ENCODE measurements around the gene OR10G6. TPM values are rescaled to one million over a fixed set of nuclear protein-coding genes. Genes with fewer than 3 reads are reported as not detected.
"Not testable (repeated sequence)": the region's sequence is repeated elsewhere in the genome, so short reads cannot be mapped to it uniquely, and the experiment has no call there.

Gene OR10G6, protein sequence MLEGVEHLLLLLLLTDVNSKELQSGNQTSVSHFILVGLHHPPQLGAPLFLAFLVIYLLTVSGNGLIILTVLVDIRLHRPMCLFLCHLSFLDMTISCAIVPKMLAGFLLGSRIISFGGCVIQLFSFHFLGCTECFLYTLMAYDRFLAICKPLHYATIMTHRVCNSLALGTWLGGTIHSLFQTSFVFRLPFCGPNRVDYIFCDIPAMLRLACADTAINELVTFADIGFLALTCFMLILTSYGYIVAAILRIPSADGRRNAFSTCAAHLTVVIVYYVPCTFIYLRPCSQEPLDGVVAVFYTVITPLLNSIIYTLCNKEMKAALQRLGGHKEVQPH
- not detected for total RNA-seq

DNA sequence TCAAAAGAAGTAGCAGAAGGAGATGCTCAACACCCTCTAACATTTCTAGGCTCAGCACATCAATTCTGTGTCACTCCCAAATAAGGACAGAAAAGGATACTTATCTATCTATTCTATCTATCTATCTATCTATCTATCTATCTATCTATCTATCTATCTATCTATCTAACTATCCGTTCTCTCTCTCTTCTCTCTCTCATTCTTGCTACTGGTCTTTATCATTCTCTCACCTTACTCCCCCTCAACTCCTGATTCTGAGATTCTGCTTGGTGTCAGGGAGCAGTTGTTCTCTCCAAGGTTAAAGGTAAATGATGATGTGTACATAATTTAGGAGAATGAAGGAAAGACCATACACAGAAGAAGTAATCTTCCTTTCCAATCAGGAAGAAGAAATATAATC lies at the start of gene OR10G6:
Gene OR10G6 (minus strand): TSS at position 43 of the 400 bp plus-strand sequence. CDS start 0 bp downstream, at position 43.
- ATAC-seq (ENCODE audit: low FRiP score) (no peak), DNase-seq (ENCODE audit: low spot score) (no peak)
- TF ChIP-seq, protein P1, sequence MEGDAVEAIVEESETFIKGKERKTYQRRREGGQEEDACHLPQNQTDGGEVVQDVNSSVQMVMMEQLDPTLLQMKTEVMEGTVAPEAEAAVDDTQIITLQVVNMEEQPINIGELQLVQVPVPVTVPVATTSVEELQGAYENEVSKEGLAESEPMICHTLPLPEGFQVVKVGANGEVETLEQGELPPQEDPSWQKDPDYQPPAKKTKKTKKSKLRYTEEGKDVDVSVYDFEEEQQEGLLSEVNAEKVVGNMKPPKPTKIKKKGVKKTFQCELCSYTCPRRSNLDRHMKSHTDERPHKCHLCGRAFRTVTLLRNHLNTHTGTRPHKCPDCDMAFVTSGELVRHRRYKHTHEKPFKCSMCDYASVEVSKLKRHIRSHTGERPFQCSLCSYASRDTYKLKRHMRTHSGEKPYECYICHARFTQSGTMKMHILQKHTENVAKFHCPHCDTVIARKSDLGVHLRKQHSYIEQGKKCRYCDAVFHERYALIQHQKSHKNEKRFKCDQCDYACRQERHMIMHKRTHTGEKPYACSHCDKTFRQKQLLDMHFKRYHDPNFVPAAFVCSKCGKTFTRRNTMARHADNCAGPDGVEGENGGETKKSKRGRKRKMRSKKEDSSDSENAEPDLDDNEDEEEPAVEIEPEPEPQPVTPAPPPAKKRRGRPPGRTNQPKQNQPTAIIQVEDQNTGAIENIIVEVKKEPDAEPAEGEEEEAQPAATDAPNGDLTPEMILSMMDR (IDR thresholded peaks at IDR 0.05) = no peak

DNA sequence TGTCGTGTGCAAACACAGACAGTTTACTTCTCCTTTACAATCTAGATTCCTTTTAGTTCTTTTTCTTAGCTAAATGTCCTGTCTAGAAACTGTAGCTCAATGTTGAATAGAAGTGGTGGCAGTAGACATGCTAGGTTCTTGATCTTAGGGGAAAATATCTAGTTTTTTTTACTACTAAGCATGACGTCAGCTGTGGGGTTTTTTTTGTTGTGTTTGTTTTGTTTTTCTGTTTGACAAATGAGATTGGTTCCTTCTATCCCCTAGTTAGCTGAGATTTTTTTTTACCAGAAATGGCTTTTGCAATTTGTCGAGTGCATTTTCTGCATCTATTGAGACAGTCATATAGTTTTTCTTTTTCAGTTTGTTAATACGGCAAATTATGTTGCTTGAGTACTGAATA lies 48.5 kb upstream of the OR10G6 start:
- DNase-seq (ENCODE audit: low spot score) = no peak
- TF ChIP-seq, protein P1 (IDR thresholded peaks at IDR 0.05) = no peak
- no peak for ATAC-seq (ENCODE audit: low FRiP score)

- DNase-seq (ENCODE audit: low spot score) (no peak), ATAC-seq (ENCODE audit: low FRiP score) (no peak)
- TF ChIP-seq, protein P1 (IDR thresholded peaks at IDR 0.05) = no peak
Measured at GRCh38 chr11:124041254-124041653, 46.3 kb upstream of the OR10G6 start, which contains the start of gene OR10G7. Gene OR10G7 (minus strand): TSS chr11:124041325. CDS start chr11:124039001, 2,324 bp downstream.

DNA sequence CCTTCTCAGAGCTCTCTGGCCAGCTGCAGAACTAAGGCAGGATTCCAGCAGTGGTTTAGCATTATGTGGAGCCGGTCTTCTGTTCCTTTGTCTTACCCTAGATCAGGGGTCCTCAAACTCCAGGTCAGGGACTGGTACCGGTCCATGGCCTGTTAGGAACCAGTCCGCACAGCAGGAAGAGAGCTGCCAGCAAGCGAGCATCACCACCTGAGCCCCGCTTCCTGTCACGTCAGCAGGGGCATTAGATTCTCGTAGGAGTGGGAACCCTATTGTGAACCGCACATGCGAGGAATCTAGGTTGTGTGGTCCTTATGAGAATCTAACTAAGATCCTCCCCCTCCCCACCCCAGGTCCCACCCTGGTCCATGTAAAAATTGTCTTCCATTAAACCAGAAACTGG lies 44.6 kb upstream of the OR10G6 start:
- TF ChIP-seq, protein P1 (IDR thresholded peaks at IDR 0.05) = no peak
- no peak for DNase-seq (ENCODE audit: low spot score)
- no peak for ATAC-seq (ENCODE audit: low FRiP score)

GRCh38 chr11:124036666-124037065 lies 41.7 kb upstream of the OR10G6 start:
- ATAC-seq (ENCODE audit: low FRiP score) = no peak
- TF ChIP-seq, protein P1 (IDR thresholded peaks at IDR 0.05) = no peak

DNA sequence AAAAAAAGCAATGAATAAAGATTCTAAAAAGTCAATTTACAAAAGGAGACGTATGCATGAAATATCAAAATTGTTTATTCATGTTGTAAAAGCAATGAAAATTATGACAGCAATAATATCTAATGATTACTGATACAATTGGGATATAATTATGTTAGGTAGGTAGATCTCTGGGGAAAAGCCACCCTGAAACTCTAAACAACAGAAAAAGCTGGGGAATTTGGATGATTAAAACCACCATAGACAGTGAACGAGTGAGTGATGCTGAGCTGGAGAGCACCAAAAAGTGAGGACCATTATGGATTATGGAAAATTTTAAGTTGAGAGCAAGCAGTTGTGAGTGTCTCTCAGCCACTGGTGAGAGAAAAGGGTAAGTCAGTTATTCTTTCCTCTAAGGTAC lies 31.5 kb upstream of the OR10G6 start, which contains the start of gene OR10G8:
Gene OR10G8 (plus strand): TSS at position 301 of the 400 bp plus-strand sequence. CDS start 2,825 bp downstream, outside the sequence.
- TF ChIP-seq, protein P1 (IDR thresholded peaks at IDR 0.05) = no peak
- DNase-seq (ENCODE audit: low spot score) = no peak
- no peak for ATAC-seq (ENCODE audit: low FRiP score)

More at GRCh38 chr11:124036666-124037065, 41.7 kb upstream of the OR10G6 start:
- no peak for DNase-seq (ENCODE audit: low spot score)

- not testable (repeated sequence) for ATAC-seq (ENCODE audit: low FRiP score); DNase-seq (ENCODE audit: low spot score)
Measured at GRCh38 chr11:124015837-124016236, 20.9 kb upstream of the OR10G6 start.

All from omental fat pad (tissue), 4 donors.